GM21786 (cell line): ENCODE data around the gene MSTO1.
"Not testable (repeated sequence)": the region's sequence is repeated elsewhere in the genome, so short reads cannot be mapped to it uniquely, and the experiment has no call there.

ENCODE experiments used
- ATAC-seq: cut with Tn5 transposase; IDR thresholded peaks from one replicate; pipeline ENCODE4 v1.9.1; 2021; ENCODE audit not compliant: unreplicated experiment

Gene MSTO1

DNA sequence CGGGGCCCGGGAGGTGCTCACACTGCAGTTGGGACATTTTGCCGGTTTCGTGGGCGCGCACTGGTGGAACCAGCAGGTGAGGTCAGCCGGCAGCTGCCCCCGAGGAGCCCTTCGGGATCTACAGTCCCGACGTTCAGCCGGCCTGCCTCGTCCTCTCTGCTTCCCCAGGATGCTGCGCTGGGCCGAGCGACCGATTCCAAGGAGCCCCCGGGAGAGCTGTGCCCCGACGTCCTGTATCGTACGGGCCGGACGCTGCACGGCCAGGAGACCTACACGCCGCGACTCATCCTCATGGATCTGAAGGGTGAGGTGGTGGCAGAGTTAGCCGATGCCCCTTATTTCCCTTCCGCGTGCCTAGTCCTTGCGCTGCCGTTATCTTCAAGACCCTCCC is 234 bp downstream of the MSTO1 start:
- peak; percentile 23 for ATAC-seq

DNA sequence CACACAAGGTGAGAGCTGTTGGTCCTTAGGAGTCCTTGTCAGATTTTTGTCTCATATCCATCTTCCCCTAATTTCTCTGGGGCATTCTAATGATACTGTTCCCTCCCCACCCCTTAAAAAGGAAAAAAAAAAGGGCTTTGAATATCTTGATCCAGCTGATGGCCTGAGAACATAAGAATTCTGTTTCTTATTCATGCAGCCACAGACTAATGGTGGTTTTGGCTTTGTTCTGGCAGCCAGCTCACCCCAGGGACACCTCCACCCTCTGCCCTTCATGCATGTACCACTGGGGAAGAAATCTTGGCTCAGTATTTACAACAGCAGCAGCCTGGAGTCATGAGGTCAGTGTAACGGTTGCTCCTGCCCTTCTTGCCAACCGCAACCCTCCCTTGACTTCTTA is 3.2 kb downstream of the MSTO1 start:
- not testable (repeated sequence) for ATAC-seq

GRCh38 chr1:155622191-155622590 is 12.2 kb downstream of the MSTO1 start:
- ATAC-seq = no peak

GRCh38 chr1:155623357-155623756 is 13.3 kb downstream of the MSTO1 start:
- no peak for ATAC-seq

GRCh38 chr1:155626428-155626827 is 16.4 kb downstream of the MSTO1 start:
- ATAC-seq = not testable (repeated sequence)

- ATAC-seq = no peak
Observed at GRCh38 chr1:155636397-155637153, 26.6 kb downstream of the MSTO1 start.

- ATAC-seq = no peak
Observed at GRCh38 chr1:155640367-155640766, 30.3 kb downstream of the MSTO1 start.

- not testable (repeated sequence) for ATAC-seq
Observed at GRCh38 chr1:155642559-155643180, 32.7 kb downstream of the MSTO1 start.

- ATAC-seq = no peak
Observed at GRCh38 chr1:155643230-155643629, 33.2 kb downstream of the MSTO1 start.

DNA sequence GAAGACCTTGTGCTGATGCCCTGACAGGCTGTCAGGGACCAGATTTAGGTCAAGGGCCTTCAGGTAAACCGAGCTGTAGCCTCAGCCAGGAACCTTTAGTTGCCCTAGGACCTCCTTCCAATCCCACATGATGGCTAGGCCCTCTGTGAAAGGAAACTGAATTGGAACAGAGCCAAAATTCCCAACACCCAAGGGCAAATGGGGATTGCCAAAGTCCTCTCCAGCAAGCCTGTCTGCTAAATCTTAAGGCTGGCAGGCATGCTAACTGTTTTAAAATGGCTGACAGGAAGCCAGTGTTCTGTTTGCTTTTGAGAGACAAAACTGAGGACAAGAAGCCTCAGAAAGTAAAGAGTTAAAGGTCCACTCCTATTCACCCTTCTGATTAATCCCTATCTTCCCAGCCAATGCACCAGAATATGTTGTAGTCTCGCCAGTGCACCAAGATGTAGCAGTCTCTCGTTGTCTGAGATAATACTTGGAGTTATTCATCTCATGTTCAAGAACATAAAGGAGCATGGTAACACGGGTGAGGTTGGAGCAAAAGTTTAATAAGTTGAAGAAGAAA is 35.1 kb downstream of the MSTO1 start:
- ATAC-seq = no peak

DNA sequence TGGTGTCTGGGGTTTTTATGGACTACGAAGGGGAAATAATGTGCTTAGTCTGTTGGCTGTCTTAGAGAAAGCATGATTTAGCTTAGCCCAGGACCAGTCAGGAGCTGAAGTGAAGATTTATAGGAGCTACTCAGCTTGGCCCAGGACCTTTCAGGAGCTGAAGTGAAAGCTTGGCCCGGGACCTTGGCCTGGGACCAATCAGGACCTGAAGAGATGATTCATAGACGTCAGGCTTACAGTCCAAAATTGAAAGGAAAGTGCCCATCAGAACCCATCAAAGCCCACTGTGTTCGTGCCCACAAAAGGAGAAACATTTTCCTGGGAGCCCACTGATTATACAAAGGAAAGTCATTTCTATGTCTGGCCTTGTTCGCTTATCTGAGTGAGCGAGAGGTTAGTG is 35.6 kb downstream of the MSTO1 start:
- ATAC-seq = no peak

DNA sequence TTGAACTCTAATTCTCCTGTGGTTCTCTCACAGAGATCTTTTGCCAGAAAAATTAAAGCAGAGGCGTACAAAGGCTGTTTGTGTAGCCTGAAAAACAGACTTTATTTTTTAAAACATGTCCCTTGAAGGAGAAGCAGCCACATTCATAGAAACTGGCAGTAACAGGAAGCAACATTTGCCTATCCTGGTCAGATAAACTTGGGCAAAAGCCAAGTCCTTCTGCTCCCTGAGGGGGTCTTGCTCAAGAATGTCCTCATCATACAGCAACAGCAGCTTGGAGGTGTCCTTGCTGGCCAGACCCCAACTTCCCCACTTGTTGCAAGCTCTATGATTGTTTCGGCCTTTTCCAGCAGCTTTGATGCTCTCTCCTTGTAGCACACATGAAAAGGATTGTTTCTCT is 36.3 kb downstream of the MSTO1 start:
- ATAC-seq = no peak

DNA sequence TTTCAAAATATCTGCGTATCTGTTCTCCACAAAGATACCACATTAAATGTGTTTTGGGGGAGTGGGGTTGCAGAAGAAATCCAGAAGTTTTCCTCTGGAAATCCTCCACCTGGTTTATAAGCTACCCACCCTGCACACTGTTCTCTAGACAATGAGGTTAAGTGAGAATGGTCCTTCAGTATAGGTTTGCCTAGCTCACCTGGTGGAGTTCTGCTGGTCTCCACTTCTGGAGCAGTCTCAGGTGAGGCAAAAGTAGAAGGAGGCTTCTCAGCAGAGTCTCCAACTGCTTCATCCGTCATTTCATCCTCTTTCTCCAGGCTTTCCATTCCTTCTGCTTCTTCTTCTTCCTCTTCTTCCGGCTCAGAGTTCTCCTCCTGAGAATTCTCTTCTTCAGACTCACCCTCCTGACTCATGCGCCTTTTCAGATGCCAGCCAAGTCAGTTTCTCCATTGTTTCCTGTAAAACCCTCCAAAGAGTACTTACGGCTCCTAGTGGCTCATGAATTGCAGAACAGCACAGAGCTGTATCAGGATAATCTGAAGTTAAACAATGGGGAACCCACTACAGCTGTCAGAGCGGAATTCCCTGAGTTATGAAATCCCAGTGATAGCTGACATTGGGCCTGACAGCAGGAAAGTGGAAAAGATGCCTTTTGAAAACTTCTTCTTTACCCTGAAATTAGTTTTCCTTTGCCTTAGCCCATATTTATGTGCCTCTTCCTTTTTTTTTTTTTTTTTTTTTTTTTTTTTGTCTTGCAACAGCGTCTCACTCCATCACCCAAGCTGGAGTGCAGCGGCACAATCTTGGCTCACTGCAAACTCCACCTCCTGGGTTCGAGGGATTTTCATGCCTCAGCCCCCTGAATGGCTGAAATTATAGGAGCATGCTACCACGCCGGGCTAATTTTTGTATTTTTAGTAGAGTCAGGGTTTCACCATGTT is 38.5 kb downstream of the MSTO1 start:
- no peak for ATAC-seq

DNA sequence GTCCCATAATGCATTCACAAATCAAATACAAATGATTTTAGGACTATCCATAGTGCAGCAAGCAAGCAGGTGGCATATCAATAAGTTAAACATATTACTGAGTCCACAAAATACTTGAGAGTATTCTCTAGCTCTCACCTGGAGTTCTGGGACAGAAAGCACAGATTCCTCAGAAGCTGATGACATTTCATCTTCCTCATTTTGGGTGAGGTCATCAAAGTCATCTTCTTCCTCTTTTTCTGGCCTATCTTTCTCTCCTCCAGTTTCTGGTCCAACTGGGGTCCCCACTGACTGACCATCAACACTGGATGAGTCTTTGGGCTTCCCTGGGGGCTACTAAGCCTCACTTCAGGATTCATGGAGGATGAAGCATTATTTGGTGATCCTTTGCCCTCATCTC is 39.7 kb downstream of the MSTO1 start:
- ATAC-seq = no peak

DNA sequence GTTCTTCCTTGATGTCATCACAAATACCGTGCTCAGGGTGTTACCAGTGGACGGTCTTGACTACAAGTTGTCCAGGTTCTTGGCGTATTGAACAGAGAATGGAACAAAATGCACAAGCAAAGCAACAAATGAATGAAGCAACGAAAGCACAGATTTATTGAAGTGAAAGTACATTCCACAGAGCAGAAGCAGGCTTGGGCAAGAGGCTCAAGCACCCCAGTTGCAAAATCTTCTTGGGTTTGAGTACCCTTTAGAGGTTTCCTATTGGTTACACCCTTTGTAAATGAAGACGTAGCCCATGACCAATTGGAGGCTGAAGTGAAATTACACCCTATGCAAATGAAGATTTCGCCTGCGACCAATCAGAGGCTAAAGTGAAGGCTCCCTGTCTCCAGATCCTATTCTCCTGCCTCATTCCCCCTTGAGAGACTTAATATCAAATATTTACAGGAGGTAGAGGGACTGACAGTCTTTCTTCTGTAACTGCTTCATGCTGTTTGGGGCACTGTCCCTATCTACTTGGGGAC is 40.3 kb downstream of the MSTO1 start:
- no peak for ATAC-seq

- ATAC-seq = no peak
Observed at GRCh38 chr1:155651861-155652661, 42.0 kb downstream of the MSTO1 start.

- no peak for ATAC-seq
Observed at GRCh38 chr1:155652951-155653350, 42.9 kb downstream of the MSTO1 start.

DNA sequence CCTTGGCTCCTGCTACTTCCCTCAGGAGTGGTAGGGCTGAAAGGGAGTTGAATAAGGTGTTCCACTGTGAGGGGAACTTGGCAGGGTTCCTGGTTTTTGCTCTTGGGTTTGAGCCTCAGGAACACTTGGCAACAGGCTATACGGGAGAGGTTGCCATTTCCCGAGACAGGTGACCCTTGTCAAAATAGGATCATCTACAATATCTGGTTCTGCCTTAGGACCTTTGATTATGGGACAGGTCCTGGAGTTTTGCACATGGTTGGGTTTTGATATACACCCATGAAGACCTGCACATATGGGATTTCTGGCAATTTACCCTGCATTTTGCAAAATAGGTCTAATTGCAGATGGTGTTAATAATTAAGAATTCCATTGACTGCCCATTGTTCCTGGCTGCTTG is 47.4 kb downstream of the MSTO1 start:
- ATAC-seq = no peak

DNA sequence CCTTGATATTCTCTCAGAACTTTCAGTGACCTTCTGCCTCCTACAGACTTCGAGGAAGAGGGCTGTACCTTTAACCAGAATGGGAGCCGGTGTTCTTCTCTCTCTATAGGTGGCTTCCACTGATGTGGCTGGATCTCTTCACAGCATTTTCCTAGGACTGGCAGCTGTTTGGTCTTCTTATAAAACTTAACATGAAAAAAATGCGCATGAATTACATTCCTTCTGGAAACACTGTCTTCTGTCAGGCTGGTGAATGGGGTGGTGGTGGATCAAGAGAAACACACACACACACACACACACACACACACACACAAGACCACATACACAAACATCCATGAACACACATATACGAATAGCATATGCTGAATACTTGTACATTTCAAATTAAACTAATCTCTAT is 51.2 kb downstream of the MSTO1 start:
- not testable (repeated sequence) for ATAC-seq
